H1 (cell line): ENCODE data around the gene RPRD1A. TPM values are rescaled to one million over a fixed set of nuclear protein-coding genes. Genes with fewer than 3 reads are reported as not detected.

Source experiments
- CTCF ChIA-PET: fragments of 300-600 bp; sonication (Branson Sonifier 250); formaldehyde crosslinking; loops from one replicate; lab custom pipeline; 2021; ENCODE audit not compliant: partially characterized antibody; lab: Charles Lee
- POLR2A ChIA-PET: fragments of 300-600 bp; sonication (Branson Sonifier 250); formaldehyde crosslinking; loops from one replicate; lab custom pipeline; 2021; ENCODE audit warnings: inconsistent platforms; ENCODE audit not compliant: partially characterized antibody; lab: Charles Lee
- DNase-seq, 2 experiments: peaks; one replicate each; pipeline versions ENCODE4 v3.0.0 to v3.0.0-alpha.2; 2010 to 2022; ENCODE audit warnings: low spot score in 2 of 2, low read depth in 1 of 2, mixed read lengths in 1 of 2
- FAIRE-seq: peaks from 2 replicates; lab custom pipeline; 2011; peaks lifted over from hg19 to GRCh38; lab: Jason Lieb, UNC
- H2AFZ ChIP-seq: 2 replicates; pipeline ENCODE4 v1.8.1; 2012; ENCODE audit warnings: low read length, inconsistent platforms
- H2AK5ac ChIP-seq: 2 replicates; pipeline ENCODE4 v1.6.1; 2013; ENCODE audit warnings: low read depth, low read length
- H2BK120ac ChIP-seq: replicated peaks from 2 replicates; pipeline ENCODE3; 2013; ENCODE audit warnings: low read depth, low read length, inconsistent platforms
- H2BK12ac ChIP-seq: 2 replicates; pipeline ENCODE4 v1.6.1; 2013; ENCODE audit warnings: low read depth, low read length
- H2BK15ac ChIP-seq: 2 replicates; pipeline ENCODE4 v1.6.1; 2013; ENCODE audit warnings: low read length
- H2BK20ac ChIP-seq: 2 replicates; pipeline ENCODE4 v1.6.1; 2013; ENCODE audit warnings: low read length
- H2BK5ac ChIP-seq: 2 replicates; pipeline ENCODE4 v1.6.1; 2013; ENCODE audit warnings: low read depth, low read length
- H3K14ac ChIP-seq: 2 replicates; pipeline ENCODE4 v1.6.1; 2013; ENCODE audit warnings: inconsistent platforms; ENCODE audit not compliant: insufficient read length
- H3K18ac ChIP-seq: 2 replicates; pipeline ENCODE4 v1.6.1; 2013; ENCODE audit warnings: low read length; ENCODE audit errors: extremely low read depth
- H3K23ac ChIP-seq: 2 replicates; pipeline ENCODE4 v1.6.1; 2013; ENCODE audit warnings: inconsistent platforms; ENCODE audit not compliant: insufficient read length
- H3K23me2 ChIP-seq: 2 replicates; pipeline ENCODE4 v1.6.1; 2013; ENCODE audit warnings: low read depth, low read length
- H3K27ac ChIP-seq: 2 replicates; pipeline ENCODE4 v1.6.1; 2011; ENCODE audit warnings: low read depth, low read length, inconsistent platforms
- H3K27me3 ChIP-seq, 4 experiments: replicated peaks in 1 of 4; 1 replicate in 1 of 4; 2 replicates in 3 of 4; pipeline versions ENCODE4 v1.6.1 to v1.8.1; 2011 to 2013; ENCODE audit warnings: low read length in 3 of 4, mild to moderate bottlenecking in 3 of 4, inconsistent platforms in 2 of 4, mixed read lengths in 2 of 4, moderate library complexity in 1 of 4; ENCODE audit not compliant: control insufficient read depth in 3 of 4, insufficient read depth in 3 of 4; ENCODE audit errors: extremely low read depth in 1 of 4
- H3K36me3 ChIP-seq, 4 experiments: 2 replicates each; pipeline versions ENCODE4 v1.6.1 to v1.8.1; 2011 to 2013; ENCODE audit warnings: mild to moderate bottlenecking in 4 of 4, low read length in 3 of 4, moderate library complexity in 2 of 4, control low read depth in 1 of 4, inconsistent platforms in 1 of 4; ENCODE audit not compliant: insufficient read depth in 4 of 4, control insufficient read depth in 2 of 4
- H3K4ac ChIP-seq: replicated peaks from 2 replicates; pipeline ENCODE3; 2013; ENCODE audit warnings: low read length, low read depth, mixed read lengths, inconsistent platforms; ENCODE audit not compliant: insufficient read length
- H3K4me1 ChIP-seq, 4 experiments: replicated peaks in 1 of 4; 1 replicate in 1 of 4; 2 replicates in 3 of 4; pipeline versions ENCODE4 v1.6.1 to v1.8.1; 2011 to 2013; ENCODE audit warnings: low read length in 3 of 4, inconsistent platforms in 2 of 4, mixed read lengths in 1 of 4; ENCODE audit not compliant: insufficient read depth in 4 of 4, control insufficient read depth in 3 of 4
- H3K4me2 ChIP-seq, 2 experiments: 2 replicates each; pipeline versions ENCODE4 v1.6.1 to v1.8.1; 2011 to 2013; ENCODE audit warnings: low read depth in 2 of 2, low read length in 2 of 2, control low read depth in 1 of 2, inconsistent platforms in 1 of 2, mild to moderate bottlenecking in 1 of 2; ENCODE audit not compliant: insufficient read depth in 1 of 2
- H3K4me3 ChIP-seq, 4 experiments: fragments of 200-600, 300-600 bp in 1 of 4; sonication (generic), shearing (Covaris generic), sonication (Bioruptor Twin) in 1 of 4; 2 replicates each; pipeline versions ENCODE4 v1.5.1 to v1.8.1; 2011 to 2016; ENCODE audit warnings: low read length in 4 of 4, low read depth in 3 of 4, control low read depth in 2 of 4, inconsistent platforms in 2 of 4, mild to moderate bottlenecking in 2 of 4, mixed read lengths in 1 of 4, moderate library complexity in 1 of 4; ENCODE audit not compliant: insufficient read depth in 2 of 4; ENCODE audit errors: extremely low read depth in 1 of 4
- H3K56ac ChIP-seq: replicated peaks from 2 replicates; pipeline ENCODE3; 2013; ENCODE audit warnings: low read depth, mild to moderate bottlenecking, mixed read lengths, low read length, inconsistent platforms; ENCODE audit not compliant: insufficient read length
- H3K79me1 ChIP-seq: 2 replicates; pipeline ENCODE4 v1.6.1; 2013; ENCODE audit warnings: low read depth, low read length, control low read depth
- H3K79me2 ChIP-seq, 2 experiments: 2 replicates each; pipeline versions ENCODE4 v1.6.1 to v1.8.1; 2012 to 2013; ENCODE audit warnings: low read length in 2 of 2, mild to moderate bottlenecking in 2 of 2, inconsistent platforms in 1 of 2; ENCODE audit not compliant: insufficient read depth in 2 of 2, control insufficient read depth in 1 of 2
- H3K9ac ChIP-seq, 4 experiments: replicated peaks in 1 of 4; 1 replicate in 1 of 4; 2 replicates in 3 of 4; pipeline versions ENCODE4 v1.6.1 to v1.8.1; 2011 to 2013; ENCODE audit warnings: low read depth in 3 of 4, low read length in 3 of 4, control low read depth in 2 of 4, mild to moderate bottlenecking in 2 of 4, moderate library complexity in 2 of 4, inconsistent platforms in 1 of 4; ENCODE audit errors: extremely low read depth in 1 of 4
- H3K9me3 ChIP-seq, 2 experiments: 2 replicates each; pipeline versions ENCODE4 v1.6.1 to v1.8.1; 2012 to 2013; ENCODE audit warnings: mild to moderate bottlenecking in 2 of 2, moderate library complexity in 2 of 2, control low read depth in 1 of 2, inconsistent platforms in 1 of 2, low read depth in 1 of 2, low read length in 1 of 2, mixed read lengths in 1 of 2; ENCODE audit not compliant: insufficient read depth in 2 of 2
- H4K20me1 ChIP-seq, 2 experiments: replicated peaks in 1 of 2; 2 replicates each; pipeline versions ENCODE3 to v1.8.1; 2011 to 2013; ENCODE audit warnings: inconsistent platforms in 2 of 2, low read length in 2 of 2, mild to moderate bottlenecking in 1 of 2; ENCODE audit not compliant: insufficient read depth in 2 of 2, control insufficient read depth in 1 of 2
- H4K5ac ChIP-seq: 2 replicates; pipeline ENCODE4 v1.6.1; 2013; ENCODE audit warnings: low read length, low read depth, mixed read lengths, inconsistent platforms; ENCODE audit not compliant: insufficient read length
- H4K8ac ChIP-seq: 2 replicates; pipeline ENCODE4 v1.8.0; 2013; ENCODE audit warnings: mild to moderate bottlenecking, moderate library complexity, low read length, inconsistent platforms; ENCODE audit not compliant: insufficient read depth; ENCODE audit errors: extremely low read depth
- H4K91ac ChIP-seq: replicated peaks from 2 replicates; pipeline ENCODE3; 2013; ENCODE audit warnings: low read length, mixed read lengths, inconsistent platforms; ENCODE audit not compliant: insufficient read length
- SUZ12 ChIP-seq: fragments of 200-600 bp; sonication (generic); IDR thresholded peaks from 2 replicates; pipeline ENCODE4 v1.6.1; 2012; ENCODE audit warnings: mild to moderate bottlenecking, inconsistent platforms, low read length, moderate library complexity, mixed read lengths
- WGBS, 2 experiments: shearing (Covaris generic) in 1 of 2; methylation state at CpG; one replicate each; pipeline versions ENCODE4 v1.1.6 to v1.1.7; 2013 to 2015; ENCODE audit warnings: low lambda C conversion rate in 2 of 2, mixed read lengths in 2 of 2, inconsistent platforms in 1 of 2, low coverage in 1 of 2, missing lambda C conversion rate in 1 of 2; ENCODE audit not compliant: insufficient replicate concordance in 2 of 2, insufficient coverage in 1 of 2, insufficient read length in 1 of 2; ENCODE audit errors: extremely low coverage in 1 of 2, missing lambda C conversion rate in 1 of 2; 5-methylcytosine and 5-hydroxymethylcytosine counted together
- polyA plus RNA-seq, 7 experiments: library from polyadenylated mRNA; depleted of rRNA in 3 of 7; stranded (reverse) in 5 of 7; unstranded in 2 of 7; fragments of >200 nt in 5 of 7; fragments of 200-250 nt in 2 of 7; gene quantifications; 1 replicate in 5 of 7; 2 replicates in 1 of 7; 4 replicates in 1 of 7; pipeline versions ENCODE4 v1.2.1 to v1.2.3, GENCODE V29; 2011 to 2013; ENCODE audit warnings: missing spikeins in 2 of 7, mixed read lengths in 2 of 7
- total RNA-seq: library from RNA; stranded (reverse); fragmentation: NEBNext Ultra II Directional; extraction: Animal tissue kit (Norgen Biotek cat#: 25700); gene quantifications from 2 replicates; pipeline ENCODE4 v1.2.1, GENCODE V29; 2021

Gene RPRD1A
- total and polyA plus RNA-seq, 2 of the 8 experiments (the other 6 are each of a cell fraction or from before 2014, with no cell fraction given), result 40.5 to 106 TPM

DNA sequence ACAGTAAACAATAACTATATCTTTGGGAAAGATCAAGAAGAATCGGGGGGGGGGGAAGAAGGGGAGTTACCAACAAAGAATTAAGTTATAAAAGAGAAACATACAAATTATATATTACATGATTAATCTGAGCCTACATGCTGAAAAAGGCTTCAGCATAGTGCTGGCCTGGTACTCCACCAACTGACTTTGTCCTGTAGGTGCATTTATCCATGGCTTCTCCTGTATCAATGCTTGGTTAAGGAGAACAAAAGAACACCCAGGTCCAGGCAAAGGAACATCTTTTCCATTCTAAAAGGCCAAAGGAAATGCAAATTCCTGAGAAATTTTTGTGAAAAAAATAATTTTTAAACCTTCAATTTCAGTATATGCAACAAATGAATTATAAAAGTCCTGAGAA is 24.2 kb downstream of the RPRD1A start:
- ChIA-PET POLR2A (no interaction called here), CTCF (interaction anchor here (1.0 kb wide), 1 partner anchor 42 kb away, joined by 4 read pairs; no protein-coding TSS in a partner anchor)
- Histone ChIP-seq H3K36me3 (peaks cover 0 to 25% (median 12%) of the 10 kb centered on the region in 4 experiments; a peak in 3 of 8 replicates), H4K91ac (no peak overlapping the region), H2BK20ac (no peak overlapping the region), H3K23me2 (no peaks in the 10 kb centered on the region), H3K4me1 (peaks cover 0 to 7% (median 3%) of the 10 kb centered on the region in 4 experiments; a peak in 4 of 7 replicates), H3K18ac (no peak overlapping the region), H3K79me1 (peaks cover 7% of the 10 kb centered on the region), H4K20me1 (peaks cover 11 to 13% of the 10 kb centered on the region in 2 experiments), H2AFZ (no peak overlapping the region), H3K4ac (no peak overlapping the region), H2BK15ac (no peak overlapping the region), H4K5ac (no peak overlapping the region), H2BK5ac (no peak overlapping the region), H3K9ac (no peak overlapping the region), H2BK12ac (no peak overlapping the region), H3K27me3 (no peaks in the 10 kb centered on the region), H3K27ac (no peak overlapping the region), H3K23ac (no peak overlapping the region)
- WGBS, 2 experiments, result no CpG with 5 or more reads among the region's 1 CpG
- FAIRE-seq (no peak), DNase-seq (no peak)
- no peak for TF ChIP-seq SUZ12
- TF ChIP-seq, all 59 proteins: peak for 0
- Histone ChIP-seq H3K14ac (no peak overlapping the region), H3K4me3 (no peak overlapping the region), H3K56ac (no peak overlapping the region), H2BK120ac (no peak overlapping the region), H2AK5ac (no peak overlapping the region), H3K9me3 (peaks cover 6 to 9% of the 10 kb centered on the region in 2 experiments), H3K4me2 (no peak overlapping the region), H4K8ac (no peak overlapping the region), H3K79me2 (peaks cover 18 to 100% of the 10 kb centered on the region in 2 experiments)
